Calu3 (cell line): ENCODE results near the gene TAGAP. TPM values are rescaled to one million over a fixed set of nuclear protein-coding genes. Genes with fewer than 3 reads are reported as not detected.

Source experiments
- BruUV-seq: library from RNA; stranded (reverse); fragments of 400-500 nt; replicated peaks from 2 replicates; lab custom pipeline; 2021; lab: Mats Ljungman, UMichigan
- CTCF ChIA-PET: fragments of 300-600 bp; sonication (Branson Sonifier 250); formaldehyde crosslinking; loops from one replicate; lab custom pipeline; 2022; ENCODE audit warnings: antibody characterized with exemption; lab: Charles Lee
- DNase-seq: peaks from one replicate; pipeline ENCODE4 v3.0.0; 2022
- H3K27ac Mint-ChIP-seq: one replicate; pipeline ENCODE4 v1.8.0; 2022; ENCODE audit warnings: mixed read lengths; ENCODE audit not compliant: unreplicated experiment
- H3K27me3 Mint-ChIP-seq: one replicate; pipeline ENCODE4 v1.8.0; 2022; ENCODE audit warnings: mixed read lengths; ENCODE audit not compliant: unreplicated experiment
- H3K36me3 Mint-ChIP-seq: one replicate; pipeline ENCODE4 v1.8.0; 2022; ENCODE audit warnings: mild to moderate bottlenecking, moderate library complexity, mixed read lengths; ENCODE audit not compliant: insufficient read depth, unreplicated experiment
- H3K4me1 Mint-ChIP-seq: one replicate; pipeline ENCODE4 v1.8.0; 2022; ENCODE audit warnings: mild to moderate bottlenecking, low read depth, mixed read lengths; ENCODE audit not compliant: unreplicated experiment
- H3K4me3 Mint-ChIP-seq: one replicate; pipeline ENCODE4 v1.8.0; 2022; ENCODE audit warnings: mild to moderate bottlenecking, low read depth, moderate library complexity, mixed read lengths; ENCODE audit not compliant: unreplicated experiment
- H3K9me3 Mint-ChIP-seq: one replicate; pipeline ENCODE4 v1.8.0; 2022; ENCODE audit warnings: low read depth, mixed read lengths; ENCODE audit not compliant: unreplicated experiment
- intact Hi-C: fragments of 100-400 bp; cut with micrococcal nuclease; formaldehyde crosslinking; loops from one replicate; pipeline ENCODE4 v1.10.0; 2022; ENCODE audit not compliant: unreplicated experiment
- total RNA-seq: library from RNA; stranded (reverse); gene quantifications from 2 replicates; pipeline ENCODE4 v1.2.3, GENCODE V29; 2022
- TF ChIP-seq, protein P1 (sequence below): fragments of 200-600 bp; IDR thresholded peaks from one replicate; pipeline ENCODE4 v1.8.0; 2022; ENCODE audit warnings: antibody characterized with exemption; ENCODE audit not compliant: unreplicated experiment

The TAGAP gene
- total RNA-seq, 1 experiment from 2014 or later = 0.17 TPM

DNA sequence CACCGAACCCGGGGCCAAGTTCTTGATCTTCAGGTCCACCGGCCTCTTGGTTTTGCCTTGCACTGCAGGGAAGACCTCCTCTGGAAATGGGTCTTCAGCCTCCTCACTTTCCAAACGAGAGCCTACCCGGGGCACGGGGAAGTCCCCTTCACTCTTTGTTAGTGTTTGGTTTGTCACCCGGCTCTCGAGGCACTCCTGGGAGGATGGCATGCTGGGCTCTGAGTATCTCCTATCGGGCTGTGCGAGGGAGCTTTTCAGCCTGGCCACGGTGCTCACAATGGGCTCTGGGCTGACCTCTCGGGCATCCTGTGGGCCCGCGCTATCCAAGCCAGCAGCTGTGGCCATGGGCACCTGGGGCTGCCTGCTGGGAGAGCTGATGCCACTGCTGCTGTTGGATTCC lies 8.1 kb downstream of the TAGAP start:
- Mint-ChIP-seq H3K27ac (no peak overlapping the region), H3K9me3 (no peaks in the 10 kb centered on the region), H3K27me3 (no peaks in the 10 kb centered on the region), H3K36me3 (no peaks in the 10 kb centered on the region), H3K4me3 (no peak overlapping the region), H3K4me1 (peaks cover 7% of the 10 kb centered on the region)
- intact Hi-C loops = no loop called here
- no peak for DNase-seq
- CTCF ChIA-PET = no interaction called here
- TF ChIP-seq, protein P1, sequence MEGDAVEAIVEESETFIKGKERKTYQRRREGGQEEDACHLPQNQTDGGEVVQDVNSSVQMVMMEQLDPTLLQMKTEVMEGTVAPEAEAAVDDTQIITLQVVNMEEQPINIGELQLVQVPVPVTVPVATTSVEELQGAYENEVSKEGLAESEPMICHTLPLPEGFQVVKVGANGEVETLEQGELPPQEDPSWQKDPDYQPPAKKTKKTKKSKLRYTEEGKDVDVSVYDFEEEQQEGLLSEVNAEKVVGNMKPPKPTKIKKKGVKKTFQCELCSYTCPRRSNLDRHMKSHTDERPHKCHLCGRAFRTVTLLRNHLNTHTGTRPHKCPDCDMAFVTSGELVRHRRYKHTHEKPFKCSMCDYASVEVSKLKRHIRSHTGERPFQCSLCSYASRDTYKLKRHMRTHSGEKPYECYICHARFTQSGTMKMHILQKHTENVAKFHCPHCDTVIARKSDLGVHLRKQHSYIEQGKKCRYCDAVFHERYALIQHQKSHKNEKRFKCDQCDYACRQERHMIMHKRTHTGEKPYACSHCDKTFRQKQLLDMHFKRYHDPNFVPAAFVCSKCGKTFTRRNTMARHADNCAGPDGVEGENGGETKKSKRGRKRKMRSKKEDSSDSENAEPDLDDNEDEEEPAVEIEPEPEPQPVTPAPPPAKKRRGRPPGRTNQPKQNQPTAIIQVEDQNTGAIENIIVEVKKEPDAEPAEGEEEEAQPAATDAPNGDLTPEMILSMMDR = no peak
- BruUV-seq = no TSS peak

DNA sequence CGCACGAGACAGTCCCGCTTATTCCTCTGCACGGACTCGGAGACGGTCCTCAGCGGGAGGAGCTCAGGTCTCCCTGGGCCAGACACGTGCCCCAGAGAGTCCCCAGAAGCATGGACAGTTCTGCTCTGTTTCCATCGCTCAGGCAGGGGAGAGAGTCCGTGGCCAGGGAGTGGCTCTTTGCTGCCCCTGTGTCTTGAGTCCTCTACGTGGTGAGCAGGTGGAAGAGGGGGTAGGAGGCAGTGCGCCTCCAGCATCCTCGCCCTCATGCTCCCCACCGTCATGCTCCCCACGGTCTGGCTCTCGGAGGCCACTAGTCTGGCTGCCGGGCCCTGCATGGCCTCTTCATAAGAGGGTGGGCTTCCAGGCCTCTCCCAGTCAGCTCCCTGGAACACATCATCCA lies 8.9 kb downstream of the TAGAP start:
- peaks cover 7% of the 10 kb centered on the region for H3K4me1 Mint-ChIP-seq
- no peak overlapping the region for H3K4me3 Mint-ChIP-seq
- BruUV-seq = no TSS peak
- intact Hi-C loops = no loop called here
- H3K9me3 Mint-ChIP-seq = no peaks in the 10 kb centered on the region
- no peaks in the 10 kb centered on the region for H3K27me3 Mint-ChIP-seq
- no peak for DNase-seq
- H3K36me3 Mint-ChIP-seq = no peaks in the 10 kb centered on the region
- CTCF ChIA-PET = no interaction called here
- TF ChIP-seq, protein P1 = no peak
- no peak overlapping the region for H3K27ac Mint-ChIP-seq

DNA sequence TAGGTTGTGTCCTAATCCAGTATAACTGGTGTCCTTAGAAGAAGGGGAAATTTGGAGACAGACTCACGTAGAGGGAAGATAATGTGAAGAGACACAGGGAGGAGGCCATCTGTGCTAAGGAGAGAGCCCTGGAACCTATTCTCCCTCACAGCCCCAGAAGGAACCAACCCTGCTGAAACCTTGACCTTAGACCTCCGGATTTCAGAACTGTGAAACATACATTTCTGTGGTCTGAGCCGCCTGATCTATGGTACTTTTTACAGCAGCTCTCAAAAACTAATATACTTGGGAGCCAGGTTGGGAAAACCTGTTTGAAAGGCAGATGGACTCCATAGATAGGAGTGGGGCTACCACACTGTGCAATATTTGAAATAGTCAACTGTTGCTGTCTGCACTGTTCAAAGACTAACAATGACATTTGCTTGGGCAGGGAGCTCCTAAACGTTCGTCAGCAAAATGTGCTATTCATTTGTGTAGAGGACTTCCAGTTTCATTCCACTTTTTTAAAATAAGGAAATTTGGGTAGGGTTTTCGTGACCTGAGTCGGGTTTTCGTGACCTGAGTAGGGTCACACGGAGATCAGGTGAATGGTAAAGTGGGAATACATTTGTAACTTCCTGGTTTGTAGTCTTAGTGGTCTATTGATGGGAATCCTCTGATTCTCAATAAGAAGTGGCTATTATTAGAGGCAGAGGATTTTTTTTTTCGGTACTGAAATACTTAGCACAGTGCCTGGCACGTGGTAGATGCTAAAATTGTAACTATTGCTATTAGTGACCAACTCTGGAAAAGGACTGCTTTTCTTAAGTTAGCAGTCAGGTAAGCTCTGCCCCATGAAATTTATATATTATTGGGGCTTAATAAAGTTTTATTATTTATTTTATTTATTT lies 11.4 kb downstream of the TAGAP start:
- peaks cover under 1% of the 10 kb centered on the region for H3K4me1 Mint-ChIP-seq
- no TSS peak for BruUV-seq
- TF ChIP-seq, protein P1 = no peak
- no peak overlapping the region for H3K4me3 Mint-ChIP-seq
- CTCF ChIA-PET = no interaction called here
- intact Hi-C loops = no loop called here
- H3K9me3 Mint-ChIP-seq = no peaks in the 10 kb centered on the region
- H3K27ac Mint-ChIP-seq = no peak overlapping the region
- DNase-seq = no peak
- H3K36me3 Mint-ChIP-seq = no peaks in the 10 kb centered on the region
- H3K27me3 Mint-ChIP-seq = no peaks in the 10 kb centered on the region

DNA sequence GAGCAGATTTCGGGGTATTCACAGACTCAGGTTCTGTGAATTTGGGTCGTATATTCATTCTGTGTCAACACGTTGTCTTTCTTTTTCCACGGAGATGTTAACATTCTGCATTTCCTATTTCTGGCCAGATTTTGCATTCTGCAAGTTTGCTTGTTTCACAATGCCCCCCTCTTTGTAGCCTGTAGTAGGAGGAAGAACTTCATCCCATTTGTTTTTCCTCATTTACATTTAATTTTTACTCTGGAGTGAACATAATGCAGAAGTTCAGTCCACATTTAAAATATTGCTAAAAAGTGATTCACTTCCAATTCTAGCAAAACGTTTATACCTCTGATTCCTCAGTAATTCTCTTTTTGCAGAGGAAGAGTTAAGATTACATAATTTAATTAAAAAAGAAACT lies 12.9 kb downstream of the TAGAP start:
- no peak overlapping the region for H3K27ac Mint-ChIP-seq
- no peak overlapping the region for H3K4me3 Mint-ChIP-seq
- no peaks in the 10 kb centered on the region for H3K36me3 Mint-ChIP-seq
- no peaks in the 10 kb centered on the region for H3K27me3 Mint-ChIP-seq
- DNase-seq = no peak
- no TSS peak for BruUV-seq
- no peaks in the 10 kb centered on the region for H3K4me1 Mint-ChIP-seq
- H3K9me3 Mint-ChIP-seq = no peaks in the 10 kb centered on the region
- TF ChIP-seq, protein P1 = no peak
- CTCF ChIA-PET = no interaction called here
- intact Hi-C loops = no loop called here
